GM23248 (cell line): ENCODE measurements around the gene TEAD4. TPM values are rescaled to one million over a fixed set of nuclear protein-coding genes. Genes with fewer than 3 reads are reported as not detected.

ENCODE experiments used
- DNase-seq: peaks from one replicate; pipeline ENCODE4 v3.0.0-alpha.2; 2015
- H2AFZ ChIP-seq: fragments of 200-600 bp; sonication (generic); 2 replicates; pipeline ENCODE4 v1.6.1; 2016; ENCODE audit warnings: antibody characterized with exemption
- H3F3A ChIP-seq: fragments of 200-600 bp; sonication (generic); 2 replicates; pipeline ENCODE4 v1.6.1; 2016; ENCODE audit warnings: mild to moderate bottlenecking, antibody characterized with exemption, mixed run types; ENCODE audit not compliant: insufficient read depth
- H3K27ac ChIP-seq: fragments of 200-600 bp; sonication (generic); 2 replicates; pipeline ENCODE4 v1.5.1; 2016; ENCODE audit warnings: mild to moderate bottlenecking
- H3K27me3 ChIP-seq: fragments of 200-600 bp; sonication (generic); replicated peaks from 2 replicates; pipeline ENCODE4 v1.6.1; 2016; ENCODE audit warnings: mild to moderate bottlenecking; ENCODE audit not compliant: insufficient read depth
- H3K36me3 ChIP-seq: fragments of 200-600 bp; sonication (generic); 2 replicates; pipeline ENCODE4 v1.6.1; 2016; ENCODE audit warnings: low read depth, mild to moderate bottlenecking
- H3K4me1 ChIP-seq: fragments of 200-600 bp; sonication (generic); 2 replicates; pipeline ENCODE4 v1.6.1; 2016; ENCODE audit warnings: mild to moderate bottlenecking; ENCODE audit not compliant: insufficient read depth
- H3K4me2 ChIP-seq: fragments of 200-600 bp; sonication (generic); one replicate; pipeline ENCODE4 v1.6.1; 2016; ENCODE audit warnings: mild to moderate bottlenecking; ENCODE audit not compliant: unreplicated experiment
- H3K4me3 ChIP-seq: fragments of 200-600 bp; sonication (generic); 2 replicates; pipeline ENCODE4 v1.5.1; 2016; ENCODE audit warnings: mild to moderate bottlenecking
- H3K79me2 ChIP-seq: fragments of 200-600 bp; sonication (generic); 2 replicates; pipeline ENCODE4 v1.6.1; 2016; ENCODE audit warnings: mild to moderate bottlenecking; ENCODE audit not compliant: insufficient read depth
- H3K9ac ChIP-seq: fragments of 200-600 bp; sonication (generic); 2 replicates; pipeline ENCODE4 v1.6.1; 2016; ENCODE audit warnings: mild to moderate bottlenecking
- H3K9me2 ChIP-seq: fragments of 200-600 bp; sonication (generic); 2 replicates; pipeline ENCODE4 v1.6.1; 2016; ENCODE audit warnings: mixed run types, mild to moderate bottlenecking, moderate library complexity; ENCODE audit not compliant: insufficient read depth
- H3K9me3 ChIP-seq: fragments of 200-600 bp; sonication (generic); one replicate; pipeline ENCODE4 v1.6.1; 2017; ENCODE audit warnings: low read depth
- H4K20me1 ChIP-seq: fragments of 200-600 bp; sonication (generic); 2 replicates; pipeline ENCODE4 v1.6.0; 2016; ENCODE audit not compliant: insufficient read depth
- EZH2 ChIP-seq: fragments of 200-600 bp; sonication (generic); IDR thresholded peaks from 2 replicates; pipeline ENCODE4 v1.6.1; 2018; ENCODE audit warnings: antibody characterized with exemption, mild to moderate bottlenecking; ENCODE audit not compliant: insufficient read depth, poor library complexity, severe bottlenecking
- EZH2phosphoT487 ChIP-seq: fragments of 200-600 bp; sonication (generic); IDR thresholded peaks from 2 replicates; pipeline ENCODE4 v1.6.1; 2018; ENCODE audit warnings: antibody characterized with exemption, moderate library complexity, mild to moderate bottlenecking, low read depth; ENCODE audit not compliant: insufficient read depth
- WGBS, 2 experiments: methylation state at CpG; one replicate each; pipeline ENCODE4 v1.1.6; 2015 to 2017; ENCODE audit warnings: low lambda C conversion rate in 2 of 2, low coverage in 1 of 2; ENCODE audit errors: missing lambda C conversion rate in 2 of 2; 5-methylcytosine and 5-hydroxymethylcytosine counted together
- in situ Hi-C: fragments of 300-500 bp; cut with MboI; formaldehyde crosslinking; loops from 2 replicates; pipeline ENCODE4 v1.15.0; 2020
- polyA plus RNA-seq: library from polyadenylated mRNA; unstranded; fragments of >200 nt; fragmentation: Nextera tagmentation; extraction: Ambion mirVana; gene quantifications from 2 replicates; pipeline ENCODE4 v1.2.1, GENCODE V29; 2016
- total RNA-seq: library from RNA; depleted of rRNA; stranded (reverse); fragments of >200 nt; shearing (Covaris generic); gene quantifications from 2 replicates; pipeline ENCODE4 v1.2.3, GENCODE V29; 2014

Gene TEAD4
- total and polyA plus RNA-seq, 2 experiments from 2014 or later, result 13.6 to 13.8 TPM

GRCh38 chr12:3038926-3039510 lies 79.8 kb downstream of the TEAD4 start:
- 92 to 95% methylated on average over 11 of the region's 11 CpGs for WGBS, 2 experiments
- in situ Hi-C loops, result loop anchor here (10.0 kb wide), 1 partner anchor 154 kb away; no protein-coding TSS in a partner anchor
- no peaks in the 10 kb centered on the region for H3K9me2 ChIP-seq
- H3K27me3 ChIP-seq, result no peaks in the 10 kb centered on the region
- no peaks in the 10 kb centered on the region for H3F3A ChIP-seq
- H3K4me3 ChIP-seq, result no peak overlapping the region
- no peaks in the 10 kb centered on the region for H3K36me3 ChIP-seq
- no peak overlapping the region for H3K4me2 ChIP-seq
- no peak overlapping the region for H2AFZ ChIP-seq
- no peak for DNase-seq
- no peaks in the 10 kb centered on the region for H3K4me1 ChIP-seq
- H3K9me3 ChIP-seq, result no peaks in the 10 kb centered on the region
- TF ChIP-seq EZH2 (no peak), EZH2phosphoT487 (no peak)
- no peaks in the 10 kb centered on the region for H3K79me2 ChIP-seq
- H3K27ac ChIP-seq, result no peak overlapping the region
- H4K20me1 ChIP-seq, result no peaks in the 10 kb centered on the region
- H3K9ac ChIP-seq, result no peak overlapping the region

- no peaks in the 10 kb centered on the region for H3K4me1 ChIP-seq
- 90 to 93% methylated on average over 11 to 15 of the region's 15 CpGs for WGBS, 2 experiments
- H3K27me3 ChIP-seq, result no peaks in the 10 kb centered on the region
- H3K4me3 ChIP-seq, result no peak overlapping the region
- H3K9ac ChIP-seq, result no peak overlapping the region
- H4K20me1 ChIP-seq, result no peaks in the 10 kb centered on the region
- H3F3A ChIP-seq, result no peaks in the 10 kb centered on the region
- H3K36me3 ChIP-seq, result no peaks in the 10 kb centered on the region
- no peak for DNase-seq
- H3K4me2 ChIP-seq, result no peak overlapping the region
- no peaks in the 10 kb centered on the region for H3K9me2 ChIP-seq
- TF ChIP-seq EZH2phosphoT487, result no peak
- TF ChIP-seq EZH2, result no peak
- H3K27ac ChIP-seq, result no peak overlapping the region
- no peak overlapping the region for H2AFZ ChIP-seq
- no peaks in the 10 kb centered on the region for H3K79me2 ChIP-seq
- no peaks in the 10 kb centered on the region for H3K9me3 ChIP-seq
- in situ Hi-C loops, result no loop called here
These were observed 80.9 kb downstream of the TEAD4 start for GRCh38 chr12:3040026-3040656.

- no peaks in the 10 kb centered on the region for H3K79me2 ChIP-seq
- H3K4me3 ChIP-seq, result no peak overlapping the region
- TF ChIP-seq EZH2phosphoT487, result no peak
- no peak for TF ChIP-seq EZH2
- H4K20me1 ChIP-seq, result no peaks in the 10 kb centered on the region
- no peak overlapping the region for H3K27ac ChIP-seq
- in situ Hi-C loops, result no loop called here
- H2AFZ ChIP-seq, result no peak overlapping the region
- 85 to 88% methylated on average over 28 to 29 of the region's 29 CpGs for WGBS, 2 experiments
- H3K36me3 ChIP-seq, result no peaks in the 10 kb centered on the region
- H3K9ac ChIP-seq, result no peak overlapping the region
- no peaks in the 10 kb centered on the region for H3F3A ChIP-seq
- DNase-seq, result no peak
- no peaks in the 10 kb centered on the region for H3K9me3 ChIP-seq
- no peaks in the 10 kb centered on the region for H3K9me2 ChIP-seq
- no peaks in the 10 kb centered on the region for H3K4me1 ChIP-seq
- no peaks in the 10 kb centered on the region for H3K27me3 ChIP-seq
- H3K4me2 ChIP-seq, result no peak overlapping the region
These were observed 81.7 kb downstream of the TEAD4 start for GRCh38 chr12:3040663-3041544.

GRCh38 chr12:3041558-3042164 lies 82.5 kb downstream of the TEAD4 start:
- Histone ChIP-seq H3K9me2 (no peaks in the 10 kb centered on the region), H3K4me3 (no peak overlapping the region), H3K4me1 (no peaks in the 10 kb centered on the region), H3K4me2 (no peak overlapping the region), H3K27me3 (no peaks in the 10 kb centered on the region), H3K79me2 (no peaks in the 10 kb centered on the region), H3K36me3 (no peaks in the 10 kb centered on the region), H3F3A (no peaks in the 10 kb centered on the region), H3K27ac (no peak overlapping the region), H3K9ac (no peak overlapping the region), H4K20me1 (no peaks in the 10 kb centered on the region), H2AFZ (no peak overlapping the region), H3K9me3 (no peaks in the 10 kb centered on the region)
- no peak for TF ChIP-seq EZH2phosphoT487
- no peak for TF ChIP-seq EZH2
- WGBS, 2 experiments, result 52 to 57% methylated on average over 11 of the region's 11 CpGs
- in situ Hi-C loops, result no loop called here
- DNase-seq, result peak; percentile 82
